HEK293 (cell line): ENCODE data around the gene ELAVL2.

ENCODE experiments used
- CTCF ChIA-PET: fragments of 350-600 bp; formaldehyde crosslinking; extraction: SDS; loops from one replicate; lab custom pipeline; 2021; ENCODE audit warnings: antibody characterized with exemption; lab: Yijun Ruan, JAX
- POLR2A ChIA-PET: fragments of 300-600 bp; formaldehyde crosslinking; extraction: SDS; loops from one replicate; lab custom pipeline; 2020; ENCODE audit warnings: antibody characterized with exemption, inconsistent platforms; lab: Yijun Ruan, JAX
- H3K27ac ChIP-seq: fragments of 200-500 bp; sonication (Bioruptor generic); 2 replicates; pipeline ENCODE4 v1.5.1; 2014; ENCODE audit warnings: low read depth, low read length, control low read depth, inconsistent platforms; ENCODE audit errors: extremely low read depth
- H3K36me3 ChIP-seq, 2 experiments: fragments of 200-500 bp in 1 of 2; sonication (Bioruptor generic) in 1 of 2; 1 replicate in 1 of 2; 2 replicates in 1 of 2; pipeline ENCODE4 v1.5.1; 2014 to 2017; ENCODE audit warnings: inconsistent platforms in 2 of 2, low read length in 2 of 2; ENCODE audit not compliant: control insufficient read depth in 2 of 2, insufficient read depth in 1 of 2
- H3K4me1 ChIP-seq: fragments of 200-500 bp; sonication (Bioruptor generic); 2 replicates; pipeline ENCODE4 v1.5.1; 2014; ENCODE audit warnings: mild to moderate bottlenecking, low read length, inconsistent platforms; ENCODE audit not compliant: control insufficient read depth, insufficient read depth
- H3K4me3 ChIP-seq: 2 replicates; pipeline ENCODE4 v1.5.1; 2011; ENCODE audit warnings: low read depth, mild to moderate bottlenecking, control low read depth, low read length, moderate library complexity
- H3K9me3 ChIP-seq: fragments of 200-500 bp; sonication (Bioruptor generic); 2 replicates; pipeline ENCODE4 v1.5.1; 2014; ENCODE audit warnings: low read depth, low read length, inconsistent platforms; ENCODE audit not compliant: control insufficient read depth, insufficient read depth
- BCL11A ChIP-seq: fragments of 450-650 bp; formaldehyde crosslinking; IDR thresholded peaks from 2 replicates; pipeline ENCODE4 v1.5.1; 2016; ENCODE audit warnings: low read depth, missing biosample characterization, missing genetic modification characterization
- GLI2 ChIP-seq: fragments of 450-650 bp; formaldehyde crosslinking; IDR thresholded peaks from 2 replicates; pipeline ENCODE4; 2017; ENCODE audit warnings: missing biosample characterization, missing genetic modification characterization, low read depth, borderline replicate concordance
- KLF10 ChIP-seq: fragments of 450-650 bp; IDR thresholded peaks from 2 replicates; pipeline ENCODE4 v1.5.1; 2018; ENCODE audit warnings: missing biosample characterization, mild to moderate bottlenecking, missing genetic modification characterization
- MZF1 ChIP-seq: fragments of 450-650 bp; formaldehyde crosslinking; IDR thresholded peaks from 2 replicates; pipeline ENCODE4 v1.5.1; 2017; ENCODE audit warnings: missing biosample characterization, missing genetic modification characterization, borderline replicate concordance
- SP2 ChIP-seq: fragments of 450-650 bp; formaldehyde crosslinking; IDR thresholded peaks from 2 replicates; pipeline ENCODE4 v1.5.1; 2016; ENCODE audit warnings: missing biosample characterization, missing genetic modification characterization
- SP3 ChIP-seq: fragments of 450-650 bp; formaldehyde crosslinking; IDR thresholded peaks from 2 replicates; pipeline ENCODE4 v1.5.1; 2016; ENCODE audit warnings: missing biosample characterization, missing genetic modification characterization
- SP7 ChIP-seq: fragments of 450-650 bp; formaldehyde crosslinking; IDR thresholded peaks from 2 replicates; pipeline ENCODE4 v1.5.1; 2016; ENCODE audit warnings: missing biosample characterization, missing genetic modification characterization
- TCF7L2 ChIP-seq: IDR thresholded peaks from 2 replicates; pipeline ENCODE4 v1.6.1; 2011; ENCODE audit warnings: low read depth, mild to moderate bottlenecking, inconsistent platforms, low read length, moderate library complexity, borderline replicate concordance
- ZBTB20 ChIP-seq: fragments of 450-650 bp; formaldehyde crosslinking; IDR thresholded peaks from 2 replicates; pipeline ENCODE4 v1.5.1; 2016; ENCODE audit warnings: missing biosample characterization, missing genetic modification characterization
- ZBTB44 ChIP-seq: fragments of 450-650 bp; IDR thresholded peaks from 2 replicates; pipeline ENCODE4 v1.5.1; 2018; ENCODE audit warnings: missing biosample characterization, mild to moderate bottlenecking, missing genetic modification characterization
- ZNF10 ChIP-seq: fragments of 450-650 bp; formaldehyde crosslinking; IDR thresholded peaks from 2 replicates; pipeline ENCODE4 v1.5.1; 2017; ENCODE audit warnings: missing biosample characterization, missing genetic modification characterization
- ZNF114 ChIP-seq: fragments of 450-650 bp; formaldehyde crosslinking; IDR thresholded peaks from 2 replicates; pipeline ENCODE4 v1.5.0; 2017; ENCODE audit warnings: missing biosample characterization, missing genetic modification characterization
- ZNF16 ChIP-seq: fragments of 450-650 bp; formaldehyde crosslinking; IDR thresholded peaks from 2 replicates; pipeline ENCODE4 v1.5.1; 2016; ENCODE audit warnings: low read depth, missing biosample characterization, missing genetic modification characterization
- ZNF221 ChIP-seq: fragments of 450-650 bp; formaldehyde crosslinking; IDR thresholded peaks from 2 replicates; pipeline ENCODE4 v1.5.1; 2017; ENCODE audit warnings: missing biosample characterization, missing genetic modification characterization, borderline replicate concordance
- ZNF416 ChIP-seq: fragments of 450-650 bp; formaldehyde crosslinking; IDR thresholded peaks from 2 replicates; pipeline ENCODE4 v1.5.1; 2016; ENCODE audit warnings: missing biosample characterization, missing genetic modification characterization
- ZNF48 ChIP-seq: fragments of 450-650 bp; formaldehyde crosslinking; IDR thresholded peaks from 2 replicates; pipeline ENCODE4 v1.5.1; 2016; ENCODE audit warnings: missing biosample characterization, missing genetic modification characterization
- ZNF529 ChIP-seq: fragments of 450-650 bp; formaldehyde crosslinking; IDR thresholded peaks from 2 replicates; pipeline ENCODE4 v1.5.1; 2017; ENCODE audit warnings: missing genetic modification characterization, missing biosample characterization; ENCODE audit not compliant: insufficient replicate concordance
- ZNF544 ChIP-seq: fragments of 450-650 bp; formaldehyde crosslinking; IDR thresholded peaks from 2 replicates; pipeline ENCODE4 v1.5.0; 2017; ENCODE audit warnings: missing biosample characterization, missing genetic modification characterization
- ZNF548 ChIP-seq: fragments of 450-650 bp; formaldehyde crosslinking; IDR thresholded peaks from 2 replicates; pipeline ENCODE4 v1.5.1; 2016; ENCODE audit warnings: missing biosample characterization, missing genetic modification characterization
- ZNF558 ChIP-seq: fragments of 450-650 bp; formaldehyde crosslinking; IDR thresholded peaks from 2 replicates; pipeline ENCODE4 v1.5.1; 2016; ENCODE audit warnings: missing biosample characterization, missing genetic modification characterization
- ZNF571 ChIP-seq: fragments of 450-650 bp; formaldehyde crosslinking; IDR thresholded peaks from 2 replicates; pipeline ENCODE4 v1.5.0; 2017; ENCODE audit warnings: missing biosample characterization, missing genetic modification characterization
- ZNF626 ChIP-seq: fragments of 450-650 bp; sonication (Bioruptor Pico); formaldehyde crosslinking; IDR thresholded peaks from 2 replicates; pipeline ENCODE4 v1.5.1; 2018; ENCODE audit warnings: missing biosample characterization, missing genetic modification characterization, inconsistent platforms
- ZSCAN30 ChIP-seq: fragments of 450-650 bp; IDR thresholded peaks from 2 replicates; pipeline ENCODE4 v1.5.1; 2018; ENCODE audit warnings: missing biosample characterization, mild to moderate bottlenecking, missing genetic modification characterization, moderate library complexity
- TF ChIP-seq, protein P1 (sequence below): fragments of 450-650 bp; formaldehyde crosslinking; IDR thresholded peaks from 2 replicates; pipeline ENCODE4 v1.5.1; 2016; ENCODE audit warnings: missing biosample characterization, missing genetic modification characterization
- TF ChIP-seq, protein P2 (sequence below): fragments of 450-650 bp; formaldehyde crosslinking; IDR thresholded peaks from 2 replicates; pipeline ENCODE4 v1.5.1; 2017; ENCODE audit warnings: missing biosample characterization, missing genetic modification characterization

The ELAVL2 gene

GRCh38 chr9:23746317-23746716 lies 79.7 kb downstream of the ELAVL2 start (continued):
- no peak for TF ChIP-seq ZBTB44
- no peak for TF ChIP-seq SP3 (tag by site-specific recombination)
- TF ChIP-seq ZNF416 (tag by site-specific recombination) = no peak
- no peak for TF ChIP-seq ZNF16 (tag by site-specific recombination)

- H3K27ac ChIP-seq = no peak overlapping the region
- CTCF ChIA-PET = no interaction called here
- H3K4me1 ChIP-seq = no peaks in the 10 kb centered on the region; the same call in 1 of the 2 replicates
- POLR2A ChIA-PET = no interaction called here
- no peak for TF ChIP-seq GLI2 (tag by site-specific recombination)
- no peak for TF ChIP-seq ZNF544 (tag by site-specific recombination)
- TF ChIP-seq ZNF114 (tag by site-specific recombination) = no peak
- TF ChIP-seq MZF1 = no peak
- no peak for TF ChIP-seq TCF7L2
- no peak for TF ChIP-seq ZBTB20 (tag by site-specific recombination)
- TF ChIP-seq ZSCAN30 (tag by site-specific recombination) = no peak
- no peak for TF ChIP-seq ZNF626 (tag by site-specific recombination)
- no peak for TF ChIP-seq SP7 (tag by site-specific recombination)
- TF ChIP-seq ZNF416 (tag by site-specific recombination) = no peak
- no peak for TF ChIP-seq ZNF221 (tag by site-specific recombination)
- no peaks in the 10 kb centered on the region for H3K9me3 ChIP-seq
- H3K4me3 ChIP-seq = no peak overlapping the region
- no peaks in the 10 kb centered on the region for H3K36me3 ChIP-seq
Observed at GRCh38 chr9:23743036-23743435, 83.0 kb downstream of the ELAVL2 start.

DNA sequence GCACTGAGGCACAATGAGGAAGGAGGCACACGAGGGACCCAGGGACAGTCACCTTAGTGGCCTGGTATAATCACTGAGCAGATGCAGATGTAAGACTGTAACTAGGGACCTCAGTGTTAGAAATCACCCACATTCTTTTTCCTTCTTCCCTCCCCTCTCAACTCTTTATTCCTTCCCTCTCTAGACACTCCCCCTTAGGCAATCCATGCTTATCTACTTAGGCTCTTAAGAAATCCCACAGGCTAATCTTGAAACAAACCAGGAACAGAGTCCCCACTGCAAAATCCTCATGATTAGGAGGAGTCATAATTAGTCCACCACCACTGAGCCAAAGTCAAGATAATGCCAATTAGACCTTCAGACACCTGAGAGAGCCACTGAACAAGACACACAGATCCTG lies 84.7 kb downstream of the ELAVL2 start:
- H3K27ac ChIP-seq = no peak overlapping the region
- POLR2A ChIA-PET = no interaction called here
- H3K9me3 ChIP-seq = no peaks in the 10 kb centered on the region
- no peaks in the 10 kb centered on the region for H3K4me1 ChIP-seq
- no peaks in the 10 kb centered on the region for H3K36me3 ChIP-seq
- CTCF ChIA-PET = no interaction called here
- no peak for TF ChIP-seq ZNF114 (tag by site-specific recombination)
- no peak for TF ChIP-seq ZNF10 (tag by site-specific recombination)
- no peak for TF ChIP-seq ZNF558 (tag by site-specific recombination)
- TF ChIP-seq KLF10 (tag by site-specific recombination) = no peak
- no peak for TF ChIP-seq ZNF571
- no peak for TF ChIP-seq ZNF48 (tag by site-specific recombination)
- TF ChIP-seq BCL11A (tag by site-specific recombination) = no peak
- TF ChIP-seq ZNF548 (tag by site-specific recombination) = no peak
- TF ChIP-seq SP2 (tag by site-specific recombination) = no peak
- TF ChIP-seq, protein P1, sequence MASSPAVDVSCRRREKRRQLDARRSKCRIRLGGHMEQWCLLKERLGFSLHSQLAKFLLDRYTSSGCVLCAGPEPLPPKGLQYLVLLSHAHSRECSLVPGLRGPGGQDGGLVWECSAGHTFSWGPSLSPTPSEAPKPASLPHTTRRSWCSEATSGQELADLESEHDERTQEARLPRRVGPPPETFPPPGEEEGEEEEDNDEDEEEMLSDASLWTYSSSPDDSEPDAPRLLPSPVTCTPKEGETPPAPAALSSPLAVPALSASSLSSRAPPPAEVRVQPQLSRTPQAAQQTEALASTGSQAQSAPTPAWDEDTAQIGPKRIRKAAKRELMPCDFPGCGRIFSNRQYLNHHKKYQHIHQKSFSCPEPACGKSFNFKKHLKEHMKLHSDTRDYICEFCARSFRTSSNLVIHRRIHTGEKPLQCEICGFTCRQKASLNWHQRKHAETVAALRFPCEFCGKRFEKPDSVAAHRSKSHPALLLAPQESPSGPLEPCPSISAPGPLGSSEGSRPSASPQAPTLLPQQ (tag by site-specific recombination) = no peak
- TF ChIP-seq, protein P2, sequence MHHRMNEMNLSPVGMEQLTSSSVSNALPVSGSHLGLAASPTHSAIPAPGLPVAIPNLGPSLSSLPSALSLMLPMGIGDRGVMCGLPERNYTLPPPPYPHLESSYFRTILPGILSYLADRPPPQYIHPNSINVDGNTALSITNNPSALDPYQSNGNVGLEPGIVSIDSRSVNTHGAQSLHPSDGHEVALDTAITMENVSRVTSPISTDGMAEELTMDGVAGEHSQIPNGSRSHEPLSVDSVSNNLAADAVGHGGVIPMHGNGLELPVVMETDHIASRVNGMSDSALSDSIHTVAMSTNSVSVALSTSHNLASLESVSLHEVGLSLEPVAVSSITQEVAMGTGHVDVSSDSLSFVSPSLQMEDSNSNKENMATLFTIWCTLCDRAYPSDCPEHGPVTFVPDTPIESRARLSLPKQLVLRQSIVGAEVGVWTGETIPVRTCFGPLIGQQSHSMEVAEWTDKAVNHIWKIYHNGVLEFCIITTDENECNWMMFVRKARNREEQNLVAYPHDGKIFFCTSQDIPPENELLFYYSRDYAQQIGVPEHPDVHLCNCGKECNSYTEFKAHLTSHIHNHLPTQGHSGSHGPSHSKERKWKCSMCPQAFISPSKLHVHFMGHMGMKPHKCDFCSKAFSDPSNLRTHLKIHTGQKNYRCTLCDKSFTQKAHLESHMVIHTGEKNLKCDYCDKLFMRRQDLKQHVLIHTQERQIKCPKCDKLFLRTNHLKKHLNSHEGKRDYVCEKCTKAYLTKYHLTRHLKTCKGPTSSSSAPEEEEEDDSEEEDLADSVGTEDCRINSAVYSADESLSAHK (tag by site-specific recombination) = no peak
- TF ChIP-seq ZNF529 (tag by site-specific recombination) = no peak
- no peak overlapping the region for H3K4me3 ChIP-seq
